Measurements from ENCODE around the gene CCDC141. TPM values are rescaled to one million over a fixed set of nuclear protein-coding genes. Genes with fewer than 3 reads are reported as not detected.

Gene CCDC141
- total RNA-seq, 1 donor from 2014 or later: 0.78 TPM

DNA sequence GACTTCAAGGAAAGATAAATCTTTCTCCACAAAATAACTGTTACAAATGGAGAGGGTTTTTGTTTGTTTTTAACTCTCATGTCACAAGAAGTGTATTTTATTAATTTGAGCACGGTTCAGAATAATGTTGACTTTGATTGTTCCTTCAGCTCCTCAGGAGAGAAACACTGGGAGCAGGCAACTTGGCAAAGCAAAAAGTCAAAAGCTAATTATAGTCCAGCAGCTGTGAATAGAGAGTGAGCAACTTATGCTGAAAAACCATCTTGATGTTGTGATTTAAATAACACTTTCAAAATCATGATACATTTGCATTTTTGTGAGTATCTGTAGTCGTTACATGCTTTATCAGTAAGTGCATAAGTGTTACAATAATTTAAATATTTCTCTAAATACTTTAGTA, 205.2 kb downstream of the CCDC141 start:
- Mint-ChIP-seq H3K4me1 (ENCODE audit: low read depth) (no peaks in the 10 kb centered on the region), H3K9me3 (no peaks in the 10 kb centered on the region), H3K27ac (no peak overlapping the region), H3K4me3 (no peak overlapping the region), H3K27me3 (ENCODE audit: insufficient read depth) (peaks cover 2% of the 10 kb centered on the region), H3K36me3 (ENCODE audit: low read depth) (no peaks in the 10 kb centered on the region)
- DNase-seq (ENCODE audit: low spot score): no peak
- intact Hi-C loops (cut with micrococcal nuclease): no loop called here

GRCh38 chr2:178844269-178844668, 205.7 kb downstream of the CCDC141 start:
- H3K9me3 Mint-ChIP-seq: no peaks in the 10 kb centered on the region
- H3K27me3 Mint-ChIP-seq (ENCODE audit: insufficient read depth): peaks cover 2% of the 10 kb centered on the region
- no peak for DNase-seq (ENCODE audit: low spot score)
- H3K4me3 Mint-ChIP-seq: no peak overlapping the region
- intact Hi-C loops (cut with micrococcal nuclease): no loop called here
- H3K4me1 Mint-ChIP-seq (ENCODE audit: low read depth): no peaks in the 10 kb centered on the region
- no peak overlapping the region for H3K27ac Mint-ChIP-seq
- H3K36me3 Mint-ChIP-seq (ENCODE audit: low read depth): no peaks in the 10 kb centered on the region

GRCh38 chr2:178843697-178844096, 206.2 kb downstream of the CCDC141 start:
- intact Hi-C loops (cut with micrococcal nuclease): no loop called here
- Mint-ChIP-seq H3K27ac (no peak overlapping the region), H3K4me3 (no peak overlapping the region), H3K4me1 (ENCODE audit: low read depth) (no peaks in the 10 kb centered on the region), H3K9me3 (no peaks in the 10 kb centered on the region), H3K36me3 (ENCODE audit: low read depth) (no peaks in the 10 kb centered on the region), H3K27me3 (ENCODE audit: insufficient read depth) (peaks cover 2% of the 10 kb centered on the region)
- no peak for DNase-seq (ENCODE audit: low spot score)

- no peak for DNase-seq (ENCODE audit: low spot score)
- intact Hi-C loops (cut with micrococcal nuclease): no loop called here
- Mint-ChIP-seq H3K4me1 (ENCODE audit: low read depth) (no peaks in the 10 kb centered on the region), H3K36me3 (ENCODE audit: low read depth) (no peaks in the 10 kb centered on the region), H3K27me3 (ENCODE audit: insufficient read depth) (no peaks in the 10 kb centered on the region), H3K9me3 (no peaks in the 10 kb centered on the region), H3K27ac (no peak overlapping the region), H3K4me3 (no peak overlapping the region)
Measured at GRCh38 chr2:178836807-178837206, 213.1 kb downstream of the CCDC141 start.

DNA sequence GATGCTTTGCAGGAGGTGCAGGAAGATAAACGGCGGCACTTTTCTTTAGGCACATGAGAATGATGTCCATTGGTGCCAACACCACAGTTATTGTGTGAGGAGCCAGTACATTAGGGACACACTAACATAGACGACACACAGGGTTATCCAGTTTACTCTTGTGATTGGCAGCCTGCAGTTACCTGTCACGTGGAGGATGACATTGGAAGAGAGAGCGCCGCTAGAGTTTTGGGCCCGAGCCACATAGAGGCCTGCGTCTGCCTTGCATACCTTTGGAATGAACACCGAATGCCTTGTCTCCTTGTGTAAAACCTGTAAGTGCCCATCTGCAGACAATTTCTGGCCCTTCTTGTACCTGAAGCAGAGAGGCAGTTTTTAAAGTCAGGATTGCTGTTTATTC, 215.9 kb downstream of the CCDC141 start:
- intact Hi-C loops (cut with micrococcal nuclease): no loop called here
- H3K36me3 Mint-ChIP-seq (ENCODE audit: low read depth): no peaks in the 10 kb centered on the region
- H3K4me3 Mint-ChIP-seq: no peak overlapping the region
- peaks cover 3% of the 10 kb centered on the region for H3K4me1 Mint-ChIP-seq (ENCODE audit: low read depth)
- DNase-seq (ENCODE audit: low spot score): no peak
- no peaks in the 10 kb centered on the region for H3K9me3 Mint-ChIP-seq
- no peak overlapping the region for H3K27ac Mint-ChIP-seq
- H3K27me3 Mint-ChIP-seq (ENCODE audit: insufficient read depth): no peaks in the 10 kb centered on the region

- Mint-ChIP-seq H3K9me3 (no peaks in the 10 kb centered on the region), H3K4me1 (ENCODE audit: low read depth) (peaks cover 6% of the 10 kb centered on the region), H3K4me3 (no peak overlapping the region)
Measured at GRCh38 chr2:178833382-178833781, 216.6 kb downstream of the CCDC141 start.

DNA sequence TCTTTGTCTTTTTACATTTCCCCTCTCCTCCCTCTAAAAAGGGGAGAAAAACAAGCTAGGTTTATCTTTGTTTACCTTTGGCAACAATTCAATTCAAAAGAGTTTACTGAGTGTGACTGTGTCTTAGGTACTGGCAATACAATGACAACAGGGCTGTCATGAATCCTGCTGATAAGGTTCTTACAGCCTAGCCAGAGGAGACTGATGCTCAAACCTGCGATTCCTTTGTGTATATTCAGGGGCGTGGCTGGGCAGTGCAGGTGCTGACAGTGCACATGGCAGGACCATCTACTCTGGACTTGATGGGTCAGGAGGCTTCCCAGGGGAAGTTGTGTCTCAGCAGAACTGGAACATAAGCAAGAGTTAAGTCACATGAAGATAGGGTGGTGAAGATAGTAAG, 219.5 kb downstream of the CCDC141 start:
- H3K9me3 Mint-ChIP-seq: no peaks in the 10 kb centered on the region
- intact Hi-C loops (cut with micrococcal nuclease): no loop called here
- no peaks in the 10 kb centered on the region for H3K36me3 Mint-ChIP-seq (ENCODE audit: low read depth)
- no peak overlapping the region for H3K4me3 Mint-ChIP-seq
- DNase-seq (ENCODE audit: low spot score): no peak
- H3K4me1 Mint-ChIP-seq (ENCODE audit: low read depth): peaks cover 6% of the 10 kb centered on the region
- no peaks in the 10 kb centered on the region for H3K27me3 Mint-ChIP-seq (ENCODE audit: insufficient read depth)
- no peak overlapping the region for H3K27ac Mint-ChIP-seq

More at GRCh38 chr2:178833382-178833781, 216.6 kb downstream of the CCDC141 start:
- intact Hi-C loops (cut with micrococcal nuclease): no loop called here
- Mint-ChIP-seq H3K27ac (no peak overlapping the region), H3K27me3 (ENCODE audit: insufficient read depth) (no peaks in the 10 kb centered on the region), H3K36me3 (ENCODE audit: low read depth) (no peaks in the 10 kb centered on the region)
- DNase-seq (ENCODE audit: low spot score): no peak

DNA sequence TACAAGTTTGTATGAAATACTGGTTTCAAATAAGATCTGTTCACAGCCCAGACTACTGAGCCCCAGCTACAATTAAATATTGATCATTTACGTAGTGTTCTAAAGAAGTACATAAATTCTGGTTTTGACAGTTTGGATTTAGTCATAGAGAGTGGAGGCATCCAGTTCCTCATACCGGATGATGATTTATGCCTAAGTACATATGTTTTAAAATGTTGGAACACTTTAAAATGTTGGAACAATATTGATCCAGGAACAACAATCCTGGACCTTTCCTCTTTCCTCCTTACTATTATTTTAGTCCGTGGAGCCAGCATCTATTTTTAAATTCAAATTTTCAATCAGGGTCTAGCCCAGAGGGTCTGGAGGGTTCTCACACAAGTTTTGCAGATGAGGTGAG, 220.0 kb downstream of the CCDC141 start:
- Mint-ChIP-seq H3K27me3 (ENCODE audit: insufficient read depth) (no peaks in the 10 kb centered on the region), H3K36me3 (ENCODE audit: low read depth) (no peaks in the 10 kb centered on the region), H3K4me1 (ENCODE audit: low read depth) (peaks cover 6% of the 10 kb centered on the region), H3K4me3 (no peak overlapping the region), H3K27ac (no peak overlapping the region), H3K9me3 (no peaks in the 10 kb centered on the region)
- no peak for DNase-seq (ENCODE audit: low spot score)
- intact Hi-C loops (cut with micrococcal nuclease): no loop called here

- H3K27ac Mint-ChIP-seq: no peak overlapping the region
- H3K9me3 Mint-ChIP-seq: no peaks in the 10 kb centered on the region
- DNase-seq (ENCODE audit: low spot score): no peak
- H3K4me3 Mint-ChIP-seq: no peak overlapping the region
- peaks cover 6% of the 10 kb centered on the region for H3K4me1 Mint-ChIP-seq (ENCODE audit: low read depth)
- H3K36me3 Mint-ChIP-seq (ENCODE audit: low read depth): no peaks in the 10 kb centered on the region
- intact Hi-C loops (cut with micrococcal nuclease): no loop called here
- H3K27me3 Mint-ChIP-seq (ENCODE audit: insufficient read depth): no peaks in the 10 kb centered on the region
Measured at GRCh38 chr2:178829299-178829960, 220.5 kb downstream of the CCDC141 start.

GRCh38 chr2:178828486-178828881, 221.5 kb downstream of the CCDC141 start:
- intact Hi-C loops (cut with micrococcal nuclease): no loop called here
- DNase-seq (ENCODE audit: low spot score): no peak

DNA sequence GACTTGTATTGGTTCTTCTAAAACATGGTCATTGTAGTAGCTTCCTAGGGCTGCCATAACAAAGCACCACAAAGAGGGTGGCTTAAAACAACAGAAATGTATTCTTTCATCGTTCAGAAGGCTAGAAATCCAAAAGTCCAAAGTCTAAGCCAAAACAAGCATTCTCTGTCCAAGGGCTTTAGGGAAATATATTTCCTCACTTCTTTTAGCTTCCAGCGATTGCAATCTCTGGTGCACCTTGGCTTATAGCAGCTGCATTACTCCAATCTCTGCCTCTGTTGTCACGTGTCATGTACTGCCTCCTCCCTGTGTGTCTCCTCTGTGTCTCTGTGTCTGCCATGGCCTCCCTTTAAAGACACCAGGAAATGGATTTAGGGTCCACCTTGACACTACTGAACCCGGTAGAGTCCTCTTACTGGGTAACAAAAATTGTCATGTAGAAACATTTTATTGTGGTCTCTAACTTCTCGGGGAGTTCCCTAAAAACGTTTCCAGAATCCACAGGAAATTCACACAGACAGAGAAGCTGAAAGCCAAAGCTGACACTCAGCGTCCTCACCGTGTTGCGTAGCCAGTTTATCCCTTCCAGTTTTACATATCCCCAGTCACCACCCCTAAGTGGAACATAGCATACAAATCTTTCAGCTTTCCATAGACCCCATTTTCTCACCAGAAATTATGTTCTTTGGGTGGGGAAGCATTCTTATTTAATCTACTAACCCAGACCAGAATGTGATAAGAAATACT, 222.0 kb downstream of the CCDC141 start:
- Mint-ChIP-seq H3K36me3 (ENCODE audit: low read depth) (no peaks in the 10 kb centered on the region), H3K4me3 (no peak overlapping the region), H3K27me3 (ENCODE audit: insufficient read depth) (no peaks in the 10 kb centered on the region), H3K27ac (no peak overlapping the region), H3K4me1 (ENCODE audit: low read depth) (peaks cover 6% of the 10 kb centered on the region), H3K9me3 (no peaks in the 10 kb centered on the region)
- DNase-seq (ENCODE audit: low spot score): no peak
- intact Hi-C loops (cut with micrococcal nuclease): no loop called here

More at GRCh38 chr2:178828486-178828881, 221.5 kb downstream of the CCDC141 start:
- no peaks in the 10 kb centered on the region for H3K27me3 Mint-ChIP-seq (ENCODE audit: insufficient read depth)
- H3K27ac Mint-ChIP-seq: no peak overlapping the region
- H3K9me3 Mint-ChIP-seq: no peaks in the 10 kb centered on the region
- peaks cover 6% of the 10 kb centered on the region for H3K4me1 Mint-ChIP-seq (ENCODE audit: low read depth)
- H3K4me3 Mint-ChIP-seq: no peak overlapping the region
- no peaks in the 10 kb centered on the region for H3K36me3 Mint-ChIP-seq (ENCODE audit: low read depth)

- Mint-ChIP-seq H3K9me3 (no peaks in the 10 kb centered on the region), H3K27ac (no peak overlapping the region), H3K36me3 (ENCODE audit: low read depth) (no peaks in the 10 kb centered on the region), H3K4me3 (no peak overlapping the region), H3K27me3 (ENCODE audit: insufficient read depth) (no peaks in the 10 kb centered on the region), H3K4me1 (ENCODE audit: low read depth) (peaks cover 6% of the 10 kb centered on the region)
- DNase-seq (ENCODE audit: low spot score): no peak
- intact Hi-C loops (cut with micrococcal nuclease): no loop called here
Measured at GRCh38 chr2:178827111-178827510, 222.8 kb downstream of the CCDC141 start.

GRCh38 chr2:178825183-178825582, 224.8 kb downstream of the CCDC141 start:
- no peaks in the 10 kb centered on the region for H3K36me3 Mint-ChIP-seq (ENCODE audit: low read depth)
- peaks cover 7% of the 10 kb centered on the region for H3K4me1 Mint-ChIP-seq (ENCODE audit: low read depth)
- no peaks in the 10 kb centered on the region for H3K9me3 Mint-ChIP-seq
- no peaks in the 10 kb centered on the region for H3K27me3 Mint-ChIP-seq (ENCODE audit: insufficient read depth)
- H3K27ac Mint-ChIP-seq: no peak overlapping the region
- DNase-seq (ENCODE audit: low spot score): no peak
- H3K4me3 Mint-ChIP-seq: no peak overlapping the region
- intact Hi-C loops (cut with micrococcal nuclease): no loop called here

Measured in activated T-helper 1 cell treated with anti-CD3 and anti-CD28 coated beads, Interleukin-12 subunit alpha, Interleukin-12 subunit beta, Interleukin-2, Interleukin-4 antibody, amounts not matched to agents 30 ng/mL and 10 ng/mL and 1 ng/mL, durations not matched to agents 14 hours and 24 hours and 36 hours (primary cell).